Daoy (cell line): ENCODE measurements around the gene SMR3B. TPM values are rescaled to one million over a fixed set of nuclear protein-coding genes. Genes with fewer than 3 reads are reported as not detected.

Experiments used
- DNase-seq: peaks from one replicate; pipeline ENCODE4 v3.0.0-alpha.2; 2015; ENCODE audit warnings: low read depth
- total RNA-seq: library from RNA; depleted of rRNA; stranded (reverse); fragments of >200 nt; shearing (Covaris generic); gene quantifications from 2 replicates; pipeline ENCODE4 v1.2.3, GENCODE V29; 2014; rRNA removed

The SMR3B gene
- not detected in 2 replicates for total RNA-seq

DNA sequence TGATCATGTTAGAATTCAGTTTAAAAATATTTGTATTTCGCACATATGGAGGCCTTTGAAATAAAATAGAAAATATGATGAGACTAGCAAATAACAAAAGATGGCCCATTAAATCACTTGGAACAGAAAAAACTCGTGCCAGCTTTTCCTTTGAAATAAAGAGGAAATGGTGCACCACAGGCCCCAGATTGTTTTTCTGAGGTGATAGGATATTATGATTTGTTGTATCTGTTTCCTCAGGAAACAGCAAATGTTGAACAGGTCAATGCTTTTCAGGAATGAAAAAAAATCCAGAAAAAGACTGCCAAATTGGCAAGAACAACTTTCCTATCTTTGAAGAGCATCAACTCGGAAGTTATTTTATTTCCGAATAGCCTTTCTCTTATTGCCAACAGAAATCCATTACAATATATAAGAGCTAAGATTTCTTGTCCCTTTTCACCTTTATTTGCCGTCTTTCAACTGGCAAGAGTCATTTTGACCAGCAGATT is at the start of gene SMR3B:
SMR3B (plus strand) TSS at position 441 of the 491 bp plus-strand sequence. CDS start 1,380 bp downstream, outside the sequence.
- no peak for DNase-seq

DNA sequence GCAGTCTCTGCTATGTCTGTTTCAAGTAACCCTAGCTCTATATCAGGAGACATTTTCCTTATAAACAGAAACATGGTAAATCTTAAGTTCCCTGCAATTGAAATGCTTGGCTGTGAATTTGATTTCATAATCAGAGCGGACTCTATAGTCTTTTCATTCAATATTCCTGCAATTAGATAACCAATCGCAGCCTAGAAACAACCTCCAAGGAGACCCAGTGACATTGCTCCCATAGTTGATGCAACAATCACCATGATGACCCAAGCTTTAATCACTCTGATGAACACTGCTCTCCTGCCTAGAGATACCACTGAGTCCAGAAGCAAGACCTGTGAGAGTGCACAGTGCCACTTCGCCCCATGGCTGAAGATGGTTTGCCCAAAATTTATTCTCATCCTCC is 48.2 kb upstream of the SMR3B start, which contains the start of gene CABS1:
CABS1 (plus strand) TSS at position 301 of the 400 bp plus-strand sequence; CDS start at position 360, 59 bp downstream.
- DNase-seq: no peak

DNA sequence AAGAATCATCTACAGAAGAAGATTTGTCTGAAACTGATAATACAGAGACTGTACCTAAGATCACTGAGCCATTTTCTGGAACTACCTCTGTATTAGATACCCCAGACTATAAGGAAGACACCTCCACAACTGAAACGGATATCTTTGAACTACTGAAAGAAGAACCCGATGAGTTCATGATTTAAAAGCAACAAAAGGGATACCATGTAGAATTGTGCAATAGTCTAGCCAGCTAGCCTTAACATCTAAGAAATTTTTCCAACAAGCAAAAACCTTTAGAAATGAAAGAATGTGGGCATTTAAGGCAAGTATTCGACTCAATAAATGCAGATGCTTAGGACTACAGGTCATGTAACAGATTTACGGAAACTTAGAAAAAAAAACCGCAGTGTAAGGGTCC is 46.9 kb upstream of the SMR3B start:
- DNase-seq: no peak

DNA sequence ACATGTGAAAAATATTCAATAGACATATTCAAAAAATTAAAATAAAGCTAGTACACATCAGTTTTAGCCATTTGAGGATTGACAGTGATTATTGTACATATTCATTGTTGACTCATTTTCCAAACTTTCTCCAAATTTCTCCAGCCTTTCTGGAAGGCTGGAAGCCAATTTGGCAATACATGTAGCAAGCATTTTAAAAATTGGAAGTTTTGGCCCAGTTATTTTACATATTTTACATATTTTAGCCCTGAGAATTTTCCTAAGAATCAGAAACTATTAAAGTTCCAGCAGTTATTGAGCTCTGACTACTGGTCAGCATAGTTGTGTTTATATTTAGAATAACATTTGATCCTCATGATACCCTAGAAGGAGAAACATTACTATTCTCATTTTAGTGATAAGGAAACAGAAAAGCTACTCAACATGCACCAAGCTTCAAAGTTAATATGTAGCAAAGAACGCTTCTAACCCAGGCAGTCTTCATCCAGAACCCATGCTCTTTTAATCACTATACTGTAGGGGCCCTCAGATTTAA is 45.0 kb upstream of the SMR3B start:
- no peak for DNase-seq

DNA sequence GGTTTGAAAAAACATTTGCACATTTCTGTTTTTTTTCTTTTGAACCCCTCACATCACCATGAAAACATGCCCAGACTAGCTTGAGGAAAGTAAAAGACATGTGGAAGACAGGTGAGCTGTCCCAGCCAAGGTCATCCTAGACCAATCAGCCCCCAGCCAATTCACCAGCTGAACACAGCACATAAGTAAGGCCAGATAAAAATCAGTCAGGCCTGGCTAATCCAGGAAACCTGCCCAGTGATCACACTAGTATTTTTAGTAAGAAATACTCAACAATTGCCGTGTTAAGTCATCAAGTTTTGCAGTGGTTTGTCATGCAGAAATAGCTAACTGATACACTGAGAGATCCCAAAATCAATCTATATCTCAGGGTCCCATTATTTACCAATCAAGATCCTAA is 26.7 kb upstream of the SMR3B start:
- no peak for DNase-seq

DNA sequence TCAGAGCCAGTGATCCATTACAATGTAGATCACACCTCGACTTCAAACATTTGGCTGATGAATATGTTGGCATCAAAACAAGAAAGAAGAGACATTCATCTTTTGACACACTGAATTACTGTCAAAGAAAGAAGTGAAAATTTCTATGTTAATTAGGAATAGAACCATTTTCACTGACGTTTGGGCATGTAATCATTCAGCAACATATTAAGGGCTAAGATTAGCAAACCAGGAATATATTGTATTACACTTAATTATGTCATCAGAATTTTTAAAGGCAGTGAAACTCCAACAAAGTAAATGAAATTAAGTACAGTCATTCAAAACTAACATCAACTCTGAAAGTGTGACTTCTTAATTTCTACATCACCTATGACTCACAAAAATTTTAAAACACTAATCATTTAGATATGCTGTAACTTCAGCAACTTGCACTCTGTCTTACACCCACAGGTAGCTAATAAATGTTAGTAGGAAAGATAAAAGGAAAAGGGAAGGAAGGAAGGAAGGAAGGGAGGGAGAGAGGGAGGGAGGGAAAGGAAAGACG is 23.7 kb upstream of the SMR3B start:
- DNase-seq: no peak

DNA sequence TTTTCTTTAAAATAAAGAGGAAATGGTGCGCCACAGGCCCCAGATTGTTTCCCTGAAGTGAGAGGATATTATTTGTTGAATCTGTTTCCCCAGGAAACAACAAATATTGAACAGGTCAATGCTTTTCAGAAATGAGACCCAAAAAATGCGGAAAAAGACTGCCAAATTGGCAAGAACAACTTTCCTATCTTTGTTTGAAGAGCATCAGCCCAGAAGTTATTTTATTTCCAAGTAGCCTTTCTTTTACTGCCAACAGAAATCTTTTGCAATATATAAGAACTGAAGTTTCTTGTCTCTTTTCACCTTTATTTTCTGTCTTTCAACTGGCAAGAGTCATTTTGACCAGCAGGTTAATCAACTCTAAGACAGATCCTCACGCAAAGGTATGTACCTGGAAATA is 22.5 kb upstream of the SMR3B start, which contains the start of gene SMR3A:
SMR3A (plus strand) TSS at position 301 of the 400 bp plus-strand sequence. CDS start 1,356 bp downstream, outside the sequence.
- DNase-seq: no peak

DNA sequence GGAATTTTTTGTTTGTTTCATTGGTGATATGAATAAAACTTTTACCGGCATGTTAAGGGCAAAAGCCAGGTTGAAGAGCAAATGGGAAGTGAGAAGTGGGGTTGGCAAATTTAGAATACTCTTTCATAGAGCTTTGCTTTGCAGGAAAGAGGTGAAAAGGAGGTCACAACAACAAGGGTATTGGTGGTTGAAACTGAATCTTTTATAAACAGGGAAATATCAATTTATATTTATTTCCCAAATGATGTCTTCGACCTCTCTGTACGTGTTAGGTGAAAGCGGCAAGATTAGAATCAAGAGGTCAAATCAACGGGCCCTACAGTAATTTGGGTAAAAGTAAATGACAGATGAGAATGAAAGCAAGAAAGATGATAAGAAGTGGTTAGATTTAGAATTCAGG is 18.9 kb upstream of the SMR3B start:
- DNase-seq: no peak

DNA sequence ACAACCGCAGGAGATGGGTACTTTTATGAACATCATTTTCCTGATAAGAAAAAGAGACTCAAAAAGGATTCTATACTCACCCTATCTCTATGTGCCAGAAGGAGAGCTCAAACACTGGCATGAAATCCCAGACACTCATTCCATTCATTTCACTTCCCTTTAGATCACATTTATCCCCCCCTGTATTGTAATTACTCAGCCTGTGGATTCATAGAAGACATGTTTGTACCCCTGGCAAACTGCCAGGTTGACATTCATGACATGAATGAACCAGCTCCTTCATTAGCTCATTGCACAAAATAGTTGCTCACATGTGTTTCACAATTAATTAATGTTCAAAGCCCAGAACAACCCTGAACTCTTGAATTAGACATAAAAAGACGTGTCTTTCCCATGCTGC is 17.5 kb upstream of the SMR3B start:
- DNase-seq: peak; percentile 11

DNA sequence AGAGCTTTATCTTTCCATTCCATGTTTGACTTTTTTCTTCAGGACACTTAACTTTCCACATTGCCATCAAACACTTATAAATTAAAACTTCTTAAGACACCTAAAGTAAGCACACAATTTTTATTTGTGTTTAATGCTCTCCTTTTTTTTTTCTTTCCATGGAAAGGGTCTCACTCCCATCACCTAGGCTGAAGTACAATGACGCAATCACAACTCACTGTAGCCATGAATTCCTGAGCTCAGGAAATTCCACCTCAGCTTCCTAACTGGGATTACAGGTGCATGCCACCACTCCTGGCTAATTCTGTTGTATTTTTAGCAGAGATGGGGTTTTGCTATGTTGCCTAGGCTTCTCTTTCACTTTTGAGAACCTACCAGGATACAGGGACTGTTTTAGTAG is 15.1 kb upstream of the SMR3B start:
- DNase-seq: no peak

DNA sequence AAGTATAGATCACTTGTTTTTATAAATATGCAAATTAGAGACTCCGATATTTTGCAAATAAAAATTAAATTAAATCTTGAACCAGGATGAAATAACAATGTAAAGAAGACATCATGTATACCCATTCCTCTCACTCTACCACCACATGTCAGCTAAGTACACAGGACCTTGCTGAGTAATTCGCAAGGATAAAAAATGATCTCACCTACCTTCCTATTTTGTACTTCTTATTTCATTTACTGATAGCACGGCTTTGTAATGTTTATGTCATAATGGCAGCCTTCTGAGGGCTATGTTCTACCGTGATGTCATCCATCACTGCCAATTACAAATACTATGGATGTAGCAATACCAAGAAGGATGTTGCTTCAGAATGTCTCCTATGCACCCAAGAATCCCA is 10.9 kb upstream of the SMR3B start:
- no peak for DNase-seq

DNA sequence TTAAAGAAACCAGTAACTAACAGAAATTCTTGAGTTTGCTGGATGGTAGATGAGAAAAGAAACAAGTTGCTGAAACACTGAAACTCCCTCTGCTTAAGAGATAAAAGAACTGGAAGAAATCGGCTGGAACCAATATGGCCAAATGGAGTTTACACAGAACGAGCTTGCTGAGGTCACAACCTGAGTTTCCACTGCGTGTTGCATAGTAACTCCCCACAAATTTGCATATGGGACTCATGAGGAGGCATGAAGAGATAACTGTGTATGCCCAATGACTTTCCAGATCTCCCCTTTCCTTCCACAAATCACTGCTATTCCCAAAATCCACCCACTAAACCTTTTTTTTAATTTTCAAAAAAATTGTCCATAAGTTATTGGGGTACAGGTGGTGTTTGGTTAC is 10.2 kb upstream of the SMR3B start:
- DNase-seq: no peak

DNA sequence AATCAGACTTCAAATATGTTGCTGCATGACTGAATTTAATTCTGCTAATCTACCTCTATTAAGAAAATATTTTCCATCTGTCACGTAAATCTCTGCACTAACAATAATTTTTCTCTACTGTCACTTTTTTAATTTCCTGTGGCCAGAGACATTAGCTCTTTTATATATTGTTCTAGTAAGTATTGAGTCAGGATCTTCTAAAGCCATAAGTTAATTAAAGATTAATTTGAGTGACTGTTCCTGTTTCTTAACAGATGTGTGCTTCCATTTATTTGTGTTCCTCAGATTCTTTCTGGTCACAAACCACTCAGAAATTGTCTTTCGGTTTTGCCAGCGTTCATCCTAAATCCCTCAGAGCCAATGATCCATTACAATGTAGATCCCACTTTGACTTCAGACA is 2.4 kb upstream of the SMR3B start:
- no peak for DNase-seq

DNA sequence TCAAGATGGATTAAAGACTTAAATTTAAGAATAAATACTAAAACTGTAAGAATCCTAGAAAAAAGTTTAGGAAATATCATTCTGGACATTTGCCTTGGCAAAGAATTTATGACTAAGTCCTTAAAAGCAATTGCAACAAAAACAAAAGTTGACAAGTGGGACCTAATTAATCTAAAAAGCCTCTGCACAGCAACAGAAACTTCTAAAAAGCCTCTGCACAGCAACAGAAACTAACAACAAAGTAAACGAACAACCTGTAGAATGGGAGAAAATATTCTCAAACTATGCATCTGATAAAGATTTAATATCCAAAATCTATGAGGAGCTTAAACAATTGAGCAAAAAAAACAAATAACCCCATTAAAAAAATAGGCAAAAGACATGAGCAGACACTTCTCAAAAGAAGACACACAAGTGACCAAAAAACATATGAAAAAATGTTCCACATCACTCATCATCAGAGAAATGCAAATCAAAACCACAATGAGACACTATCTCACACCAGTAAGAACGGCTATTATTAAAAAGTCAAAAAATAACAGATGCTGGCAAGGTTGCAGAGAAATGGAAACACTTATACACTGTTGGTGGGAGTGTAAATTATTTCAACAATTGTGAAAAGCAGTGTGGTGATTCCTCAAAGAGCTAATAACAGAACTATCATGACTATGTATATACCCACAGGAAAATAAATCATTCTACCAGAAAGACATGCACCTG is 9.3 kb downstream of the SMR3B start:
- DNase-seq: no peak

DNA sequence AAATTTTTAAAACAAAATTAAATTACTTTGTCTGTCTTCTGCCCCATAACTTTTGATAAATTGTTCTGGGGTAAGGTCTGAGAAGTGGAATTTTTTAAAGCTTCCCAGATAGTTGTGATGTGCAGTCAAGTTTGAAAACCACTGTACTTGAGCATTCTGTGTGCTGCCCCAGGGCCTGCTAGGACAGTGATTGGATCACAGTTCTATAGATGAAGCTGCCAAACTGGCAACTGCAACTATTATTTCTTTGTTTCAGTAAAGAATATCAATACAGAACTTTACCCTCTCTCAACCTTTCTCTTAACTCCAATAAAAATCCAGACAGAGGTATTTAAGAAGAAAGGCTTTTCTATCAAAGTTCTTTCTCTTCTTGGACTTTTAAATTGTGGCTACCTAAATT is 14.6 kb downstream of the SMR3B start, which contains the start of gene OPRPN:
OPRPN (plus strand) TSS at position 361 of the 400 bp plus-strand sequence. CDS start 1,346 bp downstream, outside the sequence.
- DNase-seq: no peak

DNA sequence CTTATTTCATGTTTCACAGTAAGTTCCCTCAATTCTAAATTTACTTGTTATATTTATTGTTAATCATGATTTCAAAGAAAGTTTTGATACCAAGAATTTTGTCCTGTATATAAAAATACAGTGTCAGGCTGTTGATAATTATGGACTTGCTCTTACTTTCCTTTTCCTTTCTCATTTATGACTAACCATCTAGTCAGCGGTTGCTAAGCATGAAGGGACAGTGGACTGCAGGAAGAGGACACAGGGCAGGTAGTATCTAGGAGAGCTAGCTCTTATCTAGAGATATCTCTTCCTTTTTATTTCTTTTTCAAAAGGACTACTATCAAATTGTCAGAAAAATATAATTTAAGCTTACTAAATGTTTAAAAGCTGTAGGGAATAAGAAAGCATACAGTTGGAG is 16.4 kb downstream of the SMR3B start:
- DNase-seq: peak; percentile 9

DNA sequence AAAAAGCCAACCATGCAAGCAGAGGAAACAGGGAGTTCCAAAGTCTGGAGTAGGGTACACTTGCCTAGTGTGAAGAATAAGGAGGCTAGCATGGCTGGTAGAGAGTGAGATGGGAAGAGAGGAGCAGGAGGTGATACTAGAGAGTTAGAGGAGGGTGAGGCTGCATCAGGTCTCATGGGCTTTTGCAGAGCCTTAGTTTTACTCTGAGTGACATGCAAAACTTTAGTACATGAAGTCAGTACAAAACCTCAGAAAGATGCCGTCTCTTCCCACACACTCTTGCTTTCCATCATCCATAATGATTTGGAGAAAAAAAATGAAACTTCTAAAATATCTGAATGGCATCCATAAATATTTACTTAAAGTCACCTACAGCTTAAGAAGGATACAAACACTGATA is 19.8 kb downstream of the SMR3B start:
- DNase-seq: no peak

DNA sequence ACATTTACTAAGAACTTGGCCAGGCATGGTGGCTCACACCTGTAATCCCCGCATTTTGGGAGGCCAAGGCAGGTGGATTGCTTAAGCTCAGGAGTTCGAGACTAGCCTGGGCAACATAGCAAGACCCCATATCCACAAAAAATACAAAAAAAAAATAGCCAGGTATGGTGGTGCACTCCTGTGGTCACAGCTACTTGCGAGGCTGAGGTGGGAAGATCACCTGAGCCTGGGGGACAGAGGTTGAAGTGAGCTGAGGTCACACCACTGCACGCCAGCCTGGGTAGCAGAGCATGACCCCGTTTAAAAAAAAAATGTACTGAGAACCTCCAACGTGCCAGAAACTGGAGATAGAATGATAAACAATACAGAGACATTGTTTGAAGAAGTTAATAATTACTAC is 22.8 kb downstream of the SMR3B start:
- no peak for DNase-seq

DNA sequence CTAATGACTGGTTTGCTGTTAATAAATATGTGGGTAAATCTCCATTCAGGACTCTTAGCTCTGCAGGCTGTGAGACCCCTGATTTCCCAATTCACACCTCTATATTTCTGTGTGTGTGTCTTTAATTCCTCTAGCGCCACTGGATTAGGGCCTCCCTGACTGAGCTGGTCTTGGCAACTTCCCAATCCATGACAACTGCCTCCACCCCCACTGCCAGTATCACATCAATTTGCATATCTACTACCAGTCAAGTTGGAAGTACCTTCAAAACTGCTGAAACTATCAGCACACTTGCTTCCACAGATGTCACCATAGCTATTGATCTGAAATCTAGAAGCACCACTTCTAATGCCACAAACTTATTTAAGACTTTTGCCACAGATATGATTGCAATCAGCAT is 42.4 kb downstream of the SMR3B start:
- no peak for DNase-seq

DNA sequence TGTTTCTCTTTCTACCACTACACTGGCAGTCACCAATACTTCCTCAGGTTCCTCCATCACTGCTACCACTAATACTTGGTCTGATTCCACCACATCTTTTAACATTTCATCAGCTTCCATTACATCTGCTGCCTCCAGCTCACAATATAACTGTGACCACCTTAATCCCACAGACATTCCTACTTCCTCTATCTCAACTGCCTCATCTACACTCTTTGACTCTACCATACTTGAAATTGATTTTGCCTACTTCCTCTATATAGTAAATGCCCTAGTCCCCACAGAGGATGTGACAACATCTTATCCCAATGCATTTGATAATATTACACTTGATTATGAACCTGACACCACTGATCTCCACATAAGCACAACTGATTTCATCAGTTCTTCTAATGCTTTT is 43.9 kb downstream of the SMR3B start:
- DNase-seq: no peak

DNA sequence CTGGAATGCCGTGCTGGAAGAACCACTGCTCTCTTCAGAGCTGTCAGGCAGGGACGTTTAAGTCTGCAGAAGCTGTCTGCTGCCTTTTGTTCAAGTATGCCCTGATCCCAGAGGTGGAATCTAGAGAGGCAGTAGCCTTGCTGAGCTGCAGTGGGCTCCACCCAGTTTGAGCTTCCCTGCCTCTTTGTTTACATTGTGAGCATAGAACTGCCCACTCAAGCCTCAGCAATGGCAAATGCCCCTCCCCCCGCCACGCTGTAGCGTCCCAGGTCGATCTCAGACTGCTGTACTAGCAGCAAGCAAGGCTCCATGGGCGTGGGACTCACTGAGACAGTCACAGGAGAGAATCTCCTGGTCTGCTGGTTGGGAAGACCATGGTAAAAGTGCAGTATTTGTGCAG is 54.3 kb downstream of the SMR3B start:
- peak; percentile 4 for DNase-seq
